Posterior vena cava (tissue), 2 donors: Measurements from ENCODE around the gene TMEM80. TPM values are rescaled to one million over a fixed set of nuclear protein-coding genes. Genes with fewer than 3 reads are reported as not detected.
"Not testable (repeated sequence)": the region's sequence is repeated elsewhere in the genome, so short reads cannot be mapped to it uniquely, and the experiment has no call there.

Experiments
- DNase-seq: peaks from one replicate; pipeline ENCODE4 v3.0.0-alpha.2; 2020; ENCODE audit warnings: low spot score
- intact Hi-C, 2 donors: fragments of 100-400 bp; cut with DNase I; formaldehyde crosslinking; loops; one replicate each; pipeline versions ENCODE4 v1.14.1 to v1.14.2; 2022 to 2023
- long read RNA-seq, 2 donors: library from polyadenylated mRNA; unstranded; transcript quantifications; one replicate each; pipeline ENCODE4 v2.0.0, GENCODE V29; 2020 to 2021
- total RNA-seq, 2 donors: library from RNA; stranded (reverse); fragmentation: NEBNext Ultra II Directional; extraction: Animal tissue kit (Norgen Biotek cat#: 25700); gene quantifications; one replicate each; pipeline ENCODE4 v1.2.1, GENCODE V29; 2021
- donor health status: DM: yes; HTN: yes; CAD: no.
- donor health status: DM: yes; HTN: yes; CAD: no.

Gene TMEM80
- total RNA-seq = 10 to 100 TPM; 13.5 to 19.3 TPM
- long read RNA-seq, donor 1, partial matches to known transcripts = 0 of 5 reads
- long read RNA-seq, donor 1, other reads (novel, unspliced or antisense) = 5 of 5 reads
- long read RNA-seq, donor 2, partial matches to known transcripts = 3 of 24 reads
- long read RNA-seq, donor 2, other reads (novel, unspliced or antisense) = 19 of 24 reads

DNA sequence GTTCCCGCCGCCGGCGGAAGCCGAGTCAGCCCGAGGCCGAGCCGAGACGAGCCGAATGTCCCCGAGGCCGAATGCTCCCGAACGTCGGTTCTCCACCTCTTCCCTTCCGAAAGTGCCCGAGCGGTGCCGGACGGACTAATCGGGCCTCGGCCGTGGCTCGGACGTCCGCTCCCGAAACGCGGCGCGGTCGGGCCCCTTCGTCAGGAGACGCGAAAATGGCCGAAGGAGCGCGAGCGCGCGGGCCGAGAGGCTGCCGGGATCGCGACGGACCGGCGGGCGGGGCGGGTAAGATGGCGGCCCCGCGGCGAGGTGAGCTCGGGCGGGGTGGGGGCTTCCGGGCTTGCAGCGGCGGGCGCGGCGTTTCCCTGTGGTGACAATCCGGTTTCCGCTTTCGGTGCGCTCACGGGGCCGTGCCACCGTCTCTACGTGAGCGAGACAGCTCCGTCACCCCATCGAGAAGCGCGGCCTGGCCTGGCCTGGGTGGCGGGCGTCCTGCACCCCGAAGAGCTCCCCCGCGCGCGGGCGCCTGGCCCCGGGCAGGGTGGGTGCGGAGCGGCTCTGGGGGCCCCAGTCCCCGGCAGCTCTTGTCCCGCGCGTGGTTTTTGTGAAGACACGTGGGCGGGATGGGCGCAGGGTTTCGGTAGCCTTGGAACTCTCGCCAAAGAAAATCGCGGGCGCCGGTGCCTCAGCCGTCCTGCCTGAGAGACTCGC is at the start of gene TMEM80:
TSS of gene TMEM80 (plus strand) at position 279 of the 711 bp plus-strand sequence. CDS start at position 291, 12 bp downstream.
- intact Hi-C loops = no loop called here
- DNase-seq = peak; percentile 100

DNA sequence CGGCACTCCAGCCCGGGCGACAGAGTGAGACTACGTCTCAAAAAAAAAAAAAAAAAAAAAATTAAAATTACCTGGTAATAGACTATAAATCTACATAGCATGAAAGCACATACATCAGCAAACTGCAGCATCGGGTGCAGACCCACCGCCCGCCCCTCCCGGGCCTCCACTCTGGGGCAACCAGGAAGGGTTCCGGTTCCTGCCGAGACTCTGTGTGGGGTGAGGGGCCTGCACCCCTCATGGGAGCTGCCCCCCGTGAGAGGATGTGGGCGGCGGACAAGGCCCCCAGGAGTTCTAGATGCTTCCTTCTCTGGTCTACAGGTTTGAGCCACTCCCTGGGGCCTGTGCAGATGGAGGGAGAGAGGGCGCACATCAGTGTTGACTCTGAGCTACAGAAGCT is 49.4 kb upstream of the TMEM80 start:
- intact Hi-C loops = no loop called here
- DNase-seq = no peak

DNA sequence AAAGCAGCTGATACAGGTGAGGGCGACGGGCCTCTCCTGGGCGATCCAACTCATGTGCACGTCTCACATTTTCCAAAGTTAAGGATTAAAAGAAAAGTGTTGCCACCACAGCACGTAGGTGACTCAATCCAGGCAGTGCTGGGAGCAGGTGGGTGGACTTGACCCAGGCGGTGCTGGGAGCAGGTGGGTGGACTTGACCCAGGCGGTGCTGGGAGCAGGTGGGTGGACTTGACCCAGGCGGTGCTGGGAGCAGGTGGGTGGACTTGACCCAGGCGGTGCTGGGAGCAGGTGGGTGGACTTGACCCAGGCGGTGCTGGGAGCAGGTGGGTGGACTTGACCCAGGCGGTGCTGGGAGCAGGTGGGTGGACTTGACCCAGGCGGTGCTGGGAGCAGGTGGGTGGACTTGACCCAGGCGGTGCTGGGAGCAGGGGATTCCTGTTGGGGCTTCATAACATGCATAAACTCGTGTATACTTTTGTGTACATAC is 47.9 kb upstream of the TMEM80 start:
- intact Hi-C loops = not testable (repeated sequence)

DNA sequence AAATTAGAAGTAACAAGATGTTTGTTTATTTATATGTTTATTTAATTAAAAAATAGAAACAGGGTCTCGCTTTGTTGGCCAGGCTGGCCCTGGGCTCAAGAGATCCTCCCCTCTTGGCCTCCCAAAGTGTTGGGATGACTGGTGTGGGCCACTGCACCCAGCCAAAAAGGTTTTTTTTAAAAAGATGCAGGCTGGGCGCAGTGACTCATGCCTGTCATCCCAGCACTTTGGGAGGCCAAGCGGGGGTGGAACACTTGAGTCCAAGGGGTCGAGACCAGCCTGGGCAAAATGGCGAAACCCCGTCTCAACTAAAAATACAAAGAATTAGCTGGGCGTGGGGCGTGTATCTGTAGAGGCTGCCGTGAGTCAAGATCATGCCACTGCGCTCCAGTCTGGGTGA is 45.1 kb upstream of the TMEM80 start:
- intact Hi-C loops = no loop called here
- DNase-seq = no peak

More for the DNA sequence above, 47.9 kb upstream of the TMEM80 start:
- not testable (repeated sequence) for DNase-seq

DNA sequence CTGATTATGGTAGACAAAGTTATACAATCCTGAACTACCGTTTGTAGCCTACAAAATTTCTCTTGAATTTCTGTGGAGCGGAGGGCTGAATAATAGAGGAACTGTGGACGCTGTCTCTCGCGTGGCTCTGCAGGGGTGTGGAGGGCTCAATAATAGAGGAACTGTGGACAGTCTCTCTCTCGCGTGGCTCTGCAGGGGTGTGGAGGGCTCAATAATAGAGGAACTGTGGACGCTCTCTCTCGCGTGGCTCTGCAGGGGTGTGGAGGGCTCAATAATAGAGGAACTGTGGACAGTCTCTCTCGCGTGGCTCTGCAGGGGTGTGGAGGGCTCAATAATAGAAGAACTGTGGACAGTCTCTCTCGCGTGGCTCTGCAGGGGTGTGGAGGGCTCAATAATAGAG is 42.5 kb upstream of the TMEM80 start:
- DNase-seq, intact Hi-C loops: not testable (repeated sequence)

DNA sequence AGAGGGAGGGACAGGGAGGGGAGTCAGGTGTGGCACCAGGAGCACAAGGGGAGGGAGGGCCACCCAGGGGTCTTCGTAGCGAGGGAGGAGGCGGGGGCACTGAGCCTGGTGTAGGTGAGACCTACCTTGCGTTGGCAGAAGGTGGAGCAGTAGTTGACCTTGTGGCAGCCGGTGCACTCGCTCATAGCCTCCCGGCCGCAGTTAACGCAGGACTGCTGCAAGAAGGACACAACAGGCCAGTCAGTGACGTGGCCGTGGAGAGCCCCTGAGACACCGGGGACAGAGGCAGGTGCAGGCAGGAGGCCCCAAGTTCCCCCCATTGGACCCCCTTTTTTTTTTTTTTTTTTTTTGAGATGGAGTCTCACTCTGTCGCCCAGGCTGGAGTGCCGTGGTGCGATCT is 41.8 kb upstream of the TMEM80 start:
- no peak for DNase-seq
- intact Hi-C loops = no loop called here

DNA sequence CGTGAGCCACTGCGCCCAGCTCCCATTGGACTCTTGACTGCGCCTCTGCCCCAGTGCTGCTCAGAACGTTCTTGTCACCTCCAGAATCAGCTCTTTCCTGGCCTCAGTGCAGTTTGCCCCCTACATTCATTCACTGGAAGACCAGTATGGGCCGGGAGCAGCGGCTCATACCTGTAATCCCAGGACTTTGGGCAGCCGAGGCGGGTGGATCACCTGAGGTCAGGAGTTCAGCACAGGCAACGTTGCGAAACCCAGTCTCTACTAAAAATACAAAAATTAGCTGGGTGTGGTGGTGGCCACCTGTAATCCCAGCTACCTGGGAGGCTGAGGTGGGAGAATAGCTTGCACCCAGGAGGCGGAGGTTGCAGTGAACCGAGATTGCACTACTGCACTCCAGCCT is 41.2 kb upstream of the TMEM80 start:
- DNase-seq, intact Hi-C loops: not testable (repeated sequence)

DNA sequence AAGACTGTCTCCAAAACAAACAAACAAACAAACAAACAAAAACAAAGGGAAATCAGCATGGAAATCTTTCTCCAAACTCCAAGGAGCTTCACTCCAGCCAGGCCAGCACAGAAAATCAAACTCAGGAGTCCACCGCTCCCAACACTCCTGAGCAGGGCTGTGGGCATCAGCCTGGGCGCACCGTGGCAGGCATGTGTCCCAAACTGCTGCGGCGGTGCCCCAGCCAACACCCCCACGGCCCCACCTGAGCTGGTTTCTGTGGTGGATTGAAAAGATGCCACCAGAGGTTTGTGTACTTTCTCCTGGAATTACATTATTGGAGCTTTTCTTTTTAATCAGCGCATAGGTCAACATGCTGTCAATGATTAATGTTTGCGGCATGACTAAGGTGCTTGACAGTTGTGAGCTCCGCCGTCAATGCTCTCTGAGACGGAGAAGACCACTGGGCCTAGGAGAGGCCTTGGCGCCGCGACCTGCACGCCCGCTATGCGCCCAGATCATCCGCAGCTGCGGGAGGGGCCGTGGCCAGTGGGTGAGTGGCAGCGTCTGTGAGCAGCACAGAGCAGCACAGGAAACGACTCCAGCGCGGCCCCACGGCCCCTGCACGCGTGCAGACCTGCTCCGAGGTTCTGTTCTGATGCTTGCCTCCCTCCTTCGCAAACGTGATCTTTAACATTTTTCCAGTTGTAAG is 40.4 kb upstream of the TMEM80 start:
- no peak for DNase-seq
- intact Hi-C loops = no loop called here

DNA sequence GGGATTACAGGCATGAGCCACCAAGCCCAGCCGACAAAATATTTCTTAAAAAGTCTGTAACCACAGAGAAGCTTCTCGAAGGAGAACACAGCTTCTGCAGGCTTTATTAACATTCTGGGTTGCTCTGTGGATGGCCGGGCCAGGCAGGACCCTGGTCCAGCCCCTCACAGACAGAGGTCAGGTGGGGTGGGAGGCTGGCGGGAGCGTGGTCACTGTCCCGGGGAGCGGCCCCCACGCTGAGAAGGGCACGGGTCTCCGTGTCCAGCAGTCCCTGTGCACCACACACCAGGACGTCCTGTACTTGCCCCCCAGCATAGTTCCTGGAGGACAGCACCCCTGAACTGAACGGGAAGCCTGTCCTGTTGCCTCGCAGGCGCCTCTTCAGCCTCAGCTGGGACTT is 39.2 kb upstream of the TMEM80 start:
- intact Hi-C loops = no loop called here
- DNase-seq = no peak

DNA sequence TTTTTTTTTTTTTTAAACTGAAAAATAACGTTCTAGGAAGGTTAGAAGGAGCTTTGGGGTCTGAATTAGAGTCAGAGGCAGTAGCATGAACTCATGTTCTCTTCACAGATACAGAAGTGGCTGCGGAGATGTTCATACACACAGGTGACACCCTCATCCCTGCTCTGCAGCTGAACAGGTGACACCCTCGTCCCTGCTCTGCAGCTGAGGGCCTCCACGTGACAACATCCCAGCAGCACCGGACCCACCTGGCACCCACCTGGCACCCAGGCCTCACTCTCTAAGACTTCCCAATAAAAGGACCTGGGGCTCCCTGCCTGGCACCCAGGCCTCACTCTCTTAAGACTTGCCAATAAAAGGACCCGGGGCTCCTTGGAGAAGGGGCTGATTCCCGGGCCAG is 38.8 kb upstream of the TMEM80 start:
- DNase-seq = no peak
- intact Hi-C loops = no loop called here

DNA sequence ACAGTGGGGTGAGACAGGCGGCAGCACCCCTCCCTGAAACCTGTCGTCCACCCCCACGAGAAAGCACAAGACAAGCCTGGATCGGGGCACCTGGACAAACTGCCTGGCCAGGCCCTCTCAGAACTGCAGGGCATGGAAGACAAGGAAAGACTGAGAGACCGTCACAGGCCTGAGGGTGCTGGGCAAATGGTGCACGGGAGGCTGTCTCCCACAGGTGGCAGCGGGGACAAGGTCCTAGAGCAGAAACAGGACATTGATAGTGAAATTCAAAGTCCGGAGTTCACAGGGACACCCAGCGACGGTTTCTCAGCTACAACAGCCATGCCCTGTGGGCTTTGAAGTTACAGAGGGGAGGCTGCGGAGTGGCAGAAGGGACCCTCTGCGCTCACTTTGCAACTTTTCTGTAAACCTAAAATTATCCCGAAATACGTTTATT is 37.9 kb upstream of the TMEM80 start:
- no peak for DNase-seq
- intact Hi-C loops = no loop called here

DNA sequence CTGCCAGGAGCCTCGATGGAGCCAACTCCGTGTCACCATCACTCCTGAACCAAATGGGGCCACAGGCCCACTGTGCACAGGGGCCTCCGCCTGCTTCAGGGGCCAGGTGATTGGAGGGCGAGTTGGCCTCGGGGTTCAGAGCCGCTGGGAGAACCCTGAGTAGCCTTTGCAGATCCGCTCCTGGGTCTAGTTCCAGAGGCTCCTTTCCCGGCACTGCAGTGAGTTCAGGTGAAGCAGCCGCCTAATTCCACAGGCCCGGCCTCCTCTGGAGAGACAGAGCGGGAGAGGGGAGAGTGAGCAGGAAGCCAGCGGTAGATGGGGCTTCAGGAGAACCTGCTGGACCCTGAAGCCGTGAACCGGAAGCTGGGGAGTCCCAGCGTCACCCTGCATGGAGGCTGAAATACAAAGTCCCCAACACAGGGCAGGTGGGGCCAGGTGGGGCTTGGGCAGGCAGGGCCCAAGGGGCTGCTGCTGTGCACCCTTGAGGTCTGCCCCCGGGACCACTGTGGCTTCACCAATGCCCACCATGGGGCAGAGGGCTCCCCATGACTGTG is 36.0 kb upstream of the TMEM80 start:
- intact Hi-C loops = loop anchor here (5.0 to 10.0 kb wide), 3 partner anchors 63 to 135 kb away; partner anchors contain the start of genes CEND1 (in 1 of the 2) and SLC25A22 (in 1 of the 2)

DNA sequence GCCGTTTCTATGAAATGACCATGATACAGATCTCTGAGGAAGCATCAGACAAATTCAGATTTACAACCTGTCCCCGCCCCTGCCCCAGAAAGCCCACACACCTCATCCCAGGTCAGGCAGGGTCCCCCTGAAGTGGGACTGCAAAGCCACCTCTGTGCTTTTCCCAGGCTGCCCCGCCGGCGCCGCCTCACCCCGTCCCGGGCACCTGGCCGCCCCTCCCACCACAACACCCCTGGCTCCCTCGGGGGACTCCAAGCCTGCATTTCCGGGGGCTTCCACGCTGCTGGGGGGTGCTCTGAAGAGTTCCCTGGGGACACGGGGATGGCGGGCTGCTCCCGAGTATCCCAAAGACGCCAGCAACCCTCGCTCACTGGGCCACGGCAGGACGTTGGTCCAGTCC is 35.3 kb upstream of the TMEM80 start:
- intact Hi-C loops = loop anchor here (5.0 to 10.0 kb wide), 3 partner anchors 62 to 135 kb away; partner anchors contain the start of genes CEND1 (in 1 of the 2) and SLC25A22 (in 1 of the 2)
- DNase-seq = no peak

More for the DNA sequence above, 36.0 kb upstream of the TMEM80 start:
- no peak for DNase-seq

DNA sequence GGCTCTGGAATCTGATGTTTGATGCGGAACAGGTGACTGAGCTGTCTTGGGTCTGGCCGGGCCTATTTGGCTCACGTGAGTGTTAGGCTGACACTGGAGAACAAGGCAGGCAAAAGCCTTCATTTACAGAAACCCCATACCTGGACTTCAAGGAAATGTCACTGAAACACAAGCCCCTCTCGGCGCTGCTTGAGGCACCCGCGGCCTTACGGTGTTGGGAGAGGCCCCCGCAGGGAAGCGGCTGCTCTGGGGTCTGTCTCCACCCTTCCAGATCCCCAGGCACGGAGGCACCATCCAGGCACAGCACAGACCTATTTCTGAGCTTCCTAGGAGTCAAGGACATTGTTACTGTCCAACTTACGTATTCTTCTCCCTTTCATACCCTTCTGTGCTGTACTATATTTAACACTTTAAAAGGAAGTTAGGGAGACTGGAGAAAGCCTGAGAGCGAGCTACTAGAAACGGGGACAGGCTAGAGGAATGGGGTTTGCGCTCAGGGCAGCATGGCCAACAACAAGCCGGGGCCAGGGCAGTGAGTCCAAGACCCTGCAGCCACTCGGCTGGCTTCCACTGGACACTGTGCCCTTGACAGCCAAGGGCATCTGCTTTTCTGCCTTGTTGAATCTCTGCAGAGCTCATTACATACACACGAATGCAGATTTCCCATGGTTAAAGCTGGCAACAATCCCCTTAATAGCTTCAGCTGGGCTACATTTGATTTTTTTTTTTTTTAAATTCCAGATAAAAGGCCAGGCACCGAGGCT is 34.8 kb upstream of the TMEM80 start:
- DNase-seq = no peak
- intact Hi-C loops = loop anchor here (5.0 to 10.0 kb wide), 3 partner anchors 61 to 134 kb away; partner anchors contain the start of genes CEND1 (in 1 of the 2) and SLC25A22 (in 1 of the 2)

DNA sequence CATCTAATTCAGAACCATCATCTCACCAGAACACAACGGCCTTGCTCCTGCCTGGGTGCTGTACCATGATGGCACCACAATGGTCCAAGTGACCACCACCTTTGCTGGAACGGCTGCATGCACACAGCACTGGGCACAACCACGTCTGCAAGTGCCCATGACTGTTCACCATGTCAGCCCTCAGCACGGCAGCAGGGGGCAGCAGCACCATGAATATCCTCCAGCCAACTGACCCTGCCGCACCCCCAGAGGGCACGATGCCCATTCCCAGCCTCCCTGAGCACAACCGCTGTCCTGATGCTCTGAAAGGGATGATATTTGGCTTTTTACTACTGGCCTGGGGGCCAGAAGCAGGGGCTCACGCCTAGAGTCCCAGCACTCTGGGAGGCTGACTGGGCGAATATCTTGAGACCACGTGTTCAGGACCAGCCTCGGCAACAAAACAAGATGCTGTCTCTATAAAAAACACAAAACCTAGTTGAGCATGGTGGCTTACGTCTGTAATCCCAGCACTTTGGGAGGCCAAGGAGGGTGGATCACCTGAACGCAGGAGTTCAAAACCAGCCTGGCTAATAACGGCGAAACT is 32.8 kb upstream of the TMEM80 start:
- intact Hi-C loops = loop anchor here (5.0 to 10.0 kb wide), 3 partner anchors 60 to 132 kb away; partner anchors contain the start of genes CEND1 (in 1 of the 2) and SLC25A22 (in 1 of the 2)
- peak; percentile 92 for DNase-seq

DNA sequence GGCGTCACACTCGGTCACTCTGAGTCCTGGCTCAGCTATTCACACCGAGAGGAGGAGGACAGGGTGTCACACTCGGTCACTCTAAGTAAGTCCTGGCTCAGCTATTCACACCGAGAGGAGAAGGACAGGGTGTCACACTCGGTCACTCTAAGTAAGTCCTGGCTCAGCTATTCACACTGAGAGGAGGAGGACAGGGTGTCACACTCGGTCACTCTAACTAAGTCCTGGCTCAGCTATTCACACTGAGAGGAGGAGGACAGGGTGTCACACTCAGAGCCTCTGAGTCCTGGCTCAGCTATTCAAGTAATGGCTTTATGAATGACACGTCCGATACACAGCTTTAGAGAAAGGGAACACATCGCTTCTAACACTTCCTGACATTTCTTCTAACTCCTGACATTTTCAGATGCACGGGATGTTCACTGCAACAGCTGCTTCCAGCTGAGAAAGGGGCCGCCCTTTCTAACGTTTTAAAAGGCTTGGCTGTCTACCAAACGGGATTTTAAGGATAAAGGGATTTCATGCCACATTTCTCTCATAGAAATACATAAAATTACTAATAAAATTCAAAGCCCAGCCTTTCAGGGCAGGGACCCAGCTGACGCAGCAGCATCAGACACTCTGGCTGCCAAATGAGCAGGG is 30.4 kb upstream of the TMEM80 start:
- intact Hi-C loops = loop anchor here in 1 of 2 donors (10.0 kb wide), 2 partner anchors 60 to 130 kb away; partner anchors contain the start of genes CEND1 and SLC25A22
- DNase-seq = no peak

DNA sequence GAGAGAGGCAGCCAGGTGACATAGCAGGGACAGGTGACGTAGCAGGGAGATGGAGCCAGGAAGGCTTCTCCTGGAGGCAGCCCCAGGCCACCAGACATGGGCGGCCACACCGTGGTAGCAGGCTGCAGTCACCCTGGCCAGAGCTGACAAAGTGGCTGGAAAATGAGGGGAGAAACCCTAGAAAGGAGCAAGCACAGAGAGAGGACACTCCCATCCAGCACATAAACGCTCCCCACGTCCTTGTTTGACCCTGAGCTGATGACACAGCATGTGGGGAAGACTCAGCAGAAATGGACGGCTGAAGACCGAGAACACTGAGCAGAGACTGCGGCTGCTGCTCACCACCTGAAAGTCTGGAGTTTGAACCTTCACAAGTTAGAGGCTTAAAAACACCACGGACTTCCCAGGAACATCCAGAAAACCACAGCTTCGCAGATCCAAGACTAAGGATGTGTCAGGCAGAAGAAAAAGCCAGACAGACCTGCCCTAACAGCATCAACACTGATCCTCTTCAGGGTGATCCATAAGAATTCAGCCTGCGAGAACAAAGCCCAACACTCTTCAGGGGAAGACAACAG is 29.8 kb upstream of the TMEM80 start:
- intact Hi-C loops = loop anchor here in 1 of 2 donors (10.0 kb wide), 2 partner anchors 59 to 129 kb away; partner anchors contain the start of genes CEND1 and SLC25A22

More for the DNA sequence above, 29.8 kb upstream of the TMEM80 start:
- no peak for DNase-seq
